ENCODE measurements around the gene PDE4D. TPM values are rescaled to one million over a fixed set of nuclear protein-coding genes. Genes with fewer than 3 reads are reported as not detected.
"Not testable (repeated sequence)": the region's sequence is repeated elsewhere in the genome, so short reads cannot be mapped to it uniquely, and the experiment has no call there.

Gene PDE4D
- polyA plus RNA-seq, 1 donor = 40.8 TPM

DNA sequence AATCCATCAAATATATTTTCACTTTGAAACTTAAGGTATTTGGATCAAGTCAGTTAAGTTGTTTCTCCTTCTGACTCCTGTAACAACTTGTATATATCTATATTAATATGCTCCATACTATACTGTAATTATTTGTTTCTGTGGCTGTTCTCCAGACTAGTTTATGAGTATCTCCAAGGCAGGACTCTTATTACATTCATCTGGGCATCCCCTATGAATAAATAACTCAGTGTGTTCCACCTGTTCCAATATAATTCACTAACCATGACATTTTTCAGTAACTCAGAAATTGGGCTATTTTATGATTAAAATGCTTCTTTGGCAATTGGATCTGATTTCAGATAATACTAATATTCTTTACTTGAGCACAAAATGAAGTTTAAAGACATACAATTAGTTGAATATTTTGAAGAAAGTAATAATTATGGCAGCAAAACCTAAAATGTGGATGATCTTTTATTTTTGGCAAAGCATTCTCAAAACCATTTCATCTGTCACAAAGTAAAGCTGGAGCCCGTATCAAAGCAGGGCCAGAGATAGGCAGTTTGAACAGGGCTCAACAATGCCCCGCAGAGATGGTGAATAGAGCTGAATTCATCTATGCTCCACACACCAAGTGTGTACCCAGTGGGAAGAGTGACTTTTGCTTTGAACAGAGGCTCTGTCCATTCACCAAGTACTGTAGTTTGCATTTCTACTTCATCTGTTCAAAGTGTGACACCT, 314.3 kb downstream of the PDE4D start:
- no peak for DNase-seq

DNA sequence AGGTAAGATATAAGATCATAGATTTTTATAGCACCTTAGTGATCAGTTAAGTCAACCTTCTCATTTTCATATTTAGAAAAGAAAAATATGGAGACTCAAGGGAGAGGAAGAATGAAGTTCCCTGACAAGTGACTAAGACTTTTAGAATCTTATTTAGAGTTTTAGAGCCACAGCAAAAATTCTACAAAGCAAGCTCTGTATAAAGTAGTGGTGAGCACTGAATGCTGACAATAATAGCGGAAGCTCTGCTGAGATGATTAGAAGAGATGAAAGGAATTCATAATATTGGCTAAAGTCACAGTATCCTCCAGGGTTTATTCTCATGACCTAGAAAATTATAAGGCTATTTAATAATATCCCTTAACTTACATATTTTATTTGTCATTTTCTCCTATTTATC, 316.0 kb downstream of the PDE4D start:
- no peak for DNase-seq

DNA sequence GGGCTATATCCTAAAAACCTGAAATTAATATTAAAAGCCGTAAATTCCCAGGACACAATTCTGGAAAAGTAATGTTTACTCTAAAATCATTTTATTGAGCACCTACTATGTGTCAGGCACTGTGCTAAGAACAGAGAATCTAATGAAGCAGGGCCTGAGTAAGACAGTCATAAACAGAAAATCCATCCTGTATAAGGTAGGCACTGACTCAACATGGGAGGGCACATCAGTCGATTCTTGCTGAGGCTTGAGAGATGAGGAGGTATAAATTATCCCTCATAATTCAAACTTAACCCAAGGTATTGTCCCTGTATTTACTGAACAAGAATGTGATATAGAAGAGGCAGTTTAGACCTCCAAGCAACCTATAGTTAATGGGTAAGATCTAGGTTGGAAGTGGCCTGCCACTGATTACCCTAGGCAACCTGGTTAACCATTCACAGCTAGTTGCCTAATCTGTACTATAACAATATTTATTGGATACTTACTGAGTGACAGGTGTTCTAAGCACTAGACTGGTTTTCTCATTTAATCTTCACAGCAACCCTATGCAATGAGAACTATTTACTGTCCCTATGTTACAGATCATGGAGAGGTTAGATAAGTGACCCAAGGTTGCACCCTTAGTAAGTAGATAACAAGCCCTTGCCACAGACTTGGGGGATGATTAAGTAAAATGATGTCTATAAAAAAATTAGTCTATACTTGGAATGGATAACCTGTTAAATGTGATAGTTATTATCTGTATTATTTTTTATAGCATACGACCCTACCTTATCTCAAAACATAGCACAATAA, 317.7 kb downstream of the PDE4D start:
- no peak for DNase-seq

DNA sequence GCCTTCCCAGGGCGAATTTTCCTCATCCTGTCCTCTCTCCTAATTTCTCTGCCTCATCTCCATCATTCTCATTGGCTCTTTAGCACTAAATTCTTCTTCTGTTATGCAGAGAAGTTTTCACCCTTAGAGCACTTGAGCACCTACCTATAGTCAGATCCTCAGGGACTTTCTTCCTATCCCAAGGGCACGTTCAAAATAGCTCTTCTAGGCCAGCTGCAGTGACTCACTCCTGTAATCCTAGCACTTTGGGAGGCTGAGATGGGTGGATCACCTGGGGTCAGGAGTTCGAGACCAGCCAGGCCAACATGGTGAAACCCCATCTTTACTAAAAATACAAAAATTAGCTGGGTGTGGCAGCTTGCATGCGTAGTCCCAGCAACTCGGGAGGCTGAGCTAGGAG, 320.0 kb downstream of the PDE4D start:
- not testable (repeated sequence) for DNase-seq

DNA sequence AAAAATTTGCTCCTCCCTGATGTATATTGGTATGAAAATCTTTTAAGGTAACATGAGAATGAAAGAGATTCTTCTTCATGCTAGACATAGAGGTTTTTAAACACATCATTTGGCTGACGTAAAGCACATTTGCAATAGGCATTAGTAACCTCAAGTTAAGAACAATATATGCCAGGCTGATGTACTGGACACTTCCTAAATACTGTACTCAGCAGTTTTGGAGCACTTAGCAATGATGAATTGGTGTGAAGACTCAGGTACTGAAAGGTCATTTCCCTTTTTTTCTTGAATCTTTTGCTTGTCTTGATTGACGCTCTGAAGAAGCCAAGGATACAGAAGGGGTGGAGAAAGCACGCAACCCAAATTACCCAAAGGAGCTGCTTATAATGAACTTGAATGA, 322.5 kb downstream of the PDE4D start:
- DNase-seq = no peak

DNA sequence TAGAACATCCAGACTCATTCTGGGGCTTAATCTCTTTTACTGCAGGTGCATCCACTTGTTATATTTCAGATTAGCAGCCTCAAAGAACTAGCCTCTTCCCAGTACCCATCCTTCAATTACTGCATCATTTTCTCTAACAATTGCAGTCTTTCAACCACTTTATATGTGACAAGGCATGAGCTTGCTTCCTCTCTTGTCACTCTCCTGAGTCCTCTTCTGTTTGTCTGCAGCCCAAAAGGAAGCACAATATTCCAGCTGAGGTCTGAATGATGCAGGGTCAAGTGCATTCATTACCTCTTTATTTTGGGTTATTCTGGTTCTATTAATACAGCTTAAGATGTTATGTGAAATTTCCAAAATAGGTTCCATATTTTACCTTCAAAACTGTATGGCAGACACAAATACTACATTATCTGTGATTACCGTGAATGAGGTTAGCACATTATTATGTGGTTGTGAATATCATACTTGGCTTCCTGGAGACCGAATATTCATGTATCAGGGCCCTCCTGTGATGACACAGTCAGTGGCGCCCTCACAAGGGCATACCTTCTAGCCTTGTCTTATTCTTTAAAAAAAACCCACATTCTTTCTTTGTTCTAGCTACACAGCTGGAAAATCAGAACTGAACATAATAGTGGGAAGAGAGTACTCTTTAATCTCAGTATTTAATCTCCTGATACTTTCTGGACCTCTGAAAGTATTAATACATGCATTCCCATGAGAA, 323.8 kb downstream of the PDE4D start:
- no peak for DNase-seq

DNA sequence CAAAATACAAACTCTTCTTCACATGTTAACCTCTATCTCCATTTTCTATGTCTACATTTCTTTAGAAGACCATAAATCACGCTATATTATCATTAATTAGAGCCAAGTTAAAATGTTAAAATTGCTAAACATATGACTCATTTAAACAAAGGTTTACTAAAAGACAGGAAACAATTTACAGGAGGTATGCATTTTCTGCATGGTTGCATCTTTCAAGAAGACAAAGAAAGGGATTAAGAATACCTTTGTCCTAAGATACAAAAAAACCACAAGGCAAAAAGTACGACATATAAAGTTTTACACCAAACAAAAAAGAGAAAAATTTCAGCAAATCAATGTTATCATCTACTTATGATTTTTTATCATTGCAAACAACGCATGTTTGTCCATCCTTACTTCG, 324.4 kb downstream of the PDE4D start:
- no peak for DNase-seq

DNA sequence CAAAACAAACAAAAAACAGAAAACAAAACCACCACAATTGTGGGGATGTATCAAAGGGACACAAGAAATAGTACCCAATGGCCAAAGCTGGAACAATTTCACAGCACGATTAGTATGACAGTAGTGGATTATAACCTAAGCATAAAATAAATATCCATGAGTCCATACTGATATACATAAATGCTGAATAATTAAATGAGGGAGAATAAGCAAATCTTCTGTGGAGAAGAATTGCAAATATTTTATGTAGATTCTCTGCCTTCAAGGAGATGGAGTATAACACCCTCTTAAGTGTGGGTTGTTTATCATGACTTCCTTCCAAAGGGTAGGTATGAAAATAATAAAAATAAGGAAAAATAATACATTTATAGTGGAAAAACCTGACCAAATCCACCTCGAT, 325.4 kb downstream of the PDE4D start:
- DNase-seq = no peak

DNA sequence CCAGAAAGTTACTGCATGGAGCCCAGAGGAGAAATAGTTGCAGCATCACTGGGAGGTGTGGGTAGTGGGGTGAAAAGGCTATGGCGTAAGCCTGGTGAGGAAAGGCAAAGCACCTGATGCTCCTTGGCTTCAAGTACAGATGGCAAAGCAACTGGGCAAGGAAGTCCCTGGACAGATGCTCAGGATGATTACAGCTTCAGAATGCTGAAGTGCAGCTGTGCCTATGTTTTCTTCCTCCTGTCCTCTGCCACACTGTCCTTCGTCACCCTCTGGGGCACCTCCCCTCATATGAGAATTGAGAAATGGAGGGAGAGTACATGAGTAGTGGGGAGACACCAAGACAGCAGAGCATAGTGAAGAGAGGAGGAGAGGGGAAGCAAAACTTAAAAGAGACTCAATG, 328.0 kb downstream of the PDE4D start:
- no peak for DNase-seq

DNA sequence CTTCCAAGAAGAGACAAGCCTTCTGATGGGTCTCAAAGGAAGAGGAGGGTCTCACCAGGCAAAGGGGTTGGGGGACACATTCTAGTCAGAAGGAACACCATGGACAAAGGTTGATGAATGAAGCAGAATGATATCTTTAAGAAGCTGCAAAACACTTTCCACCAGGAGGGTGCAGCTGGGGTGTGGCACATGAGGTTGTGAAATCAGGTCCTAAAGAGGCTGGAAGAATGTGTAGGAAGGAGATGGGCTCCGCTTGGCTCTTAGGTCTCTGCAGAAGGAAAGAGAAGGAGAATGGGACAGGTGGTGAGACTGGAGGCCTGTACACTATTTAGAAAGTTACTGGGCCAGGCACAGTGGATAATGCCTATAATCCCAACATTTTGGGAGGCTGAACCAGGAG, 328.6 kb downstream of the PDE4D start:
- no peak for DNase-seq

DNA sequence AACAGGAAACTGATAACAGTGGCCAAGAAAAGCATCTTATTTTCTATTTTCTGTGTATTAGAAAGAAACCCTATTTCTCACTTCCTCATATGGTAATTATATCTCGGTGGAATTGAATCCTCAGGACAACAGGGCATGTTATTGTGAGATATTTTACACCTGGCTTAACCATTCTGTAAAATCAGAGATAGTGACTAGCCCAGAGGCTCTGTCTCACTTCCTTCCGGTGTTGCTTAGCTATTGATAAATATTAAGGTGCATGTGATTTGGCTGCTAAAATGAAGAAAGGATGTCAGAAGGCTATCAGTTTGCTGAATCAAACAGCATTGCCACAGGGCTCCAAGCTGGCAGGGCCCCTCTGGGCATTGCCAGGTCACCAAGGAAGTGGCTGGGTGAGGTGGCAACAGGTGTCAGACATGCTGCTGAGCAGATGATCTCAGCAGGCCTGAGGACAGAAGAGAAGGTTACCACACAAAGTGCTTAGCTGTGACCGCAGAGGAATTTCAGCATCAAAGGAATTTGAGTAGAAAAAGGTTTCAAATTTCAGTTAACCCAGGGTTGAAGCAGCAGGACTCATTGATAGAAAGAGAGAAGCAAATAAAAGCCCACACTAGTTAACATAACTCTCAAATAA, 330.7 kb downstream of the PDE4D start:
- DNase-seq = no peak

DNA sequence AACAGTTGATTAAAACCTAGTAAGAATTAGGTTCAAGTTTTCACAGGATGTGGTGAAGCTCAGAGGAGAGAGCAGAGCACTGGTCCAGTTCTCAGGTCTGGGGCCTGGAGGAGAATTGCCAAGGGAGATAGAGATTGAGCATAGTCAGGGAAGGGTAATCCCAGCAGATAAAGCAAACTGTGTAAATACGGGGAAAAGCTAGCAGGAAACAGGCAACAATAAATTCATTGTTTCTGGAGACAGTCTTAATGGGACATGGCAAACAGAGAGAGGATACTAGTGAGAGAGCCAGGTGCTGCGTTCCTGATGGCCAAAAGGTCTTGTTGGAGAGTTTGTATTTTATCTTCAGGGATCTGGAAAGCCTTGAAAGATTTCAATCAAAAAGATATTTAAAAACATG, 333.0 kb downstream of the PDE4D start:
- DNase-seq = no peak

DNA sequence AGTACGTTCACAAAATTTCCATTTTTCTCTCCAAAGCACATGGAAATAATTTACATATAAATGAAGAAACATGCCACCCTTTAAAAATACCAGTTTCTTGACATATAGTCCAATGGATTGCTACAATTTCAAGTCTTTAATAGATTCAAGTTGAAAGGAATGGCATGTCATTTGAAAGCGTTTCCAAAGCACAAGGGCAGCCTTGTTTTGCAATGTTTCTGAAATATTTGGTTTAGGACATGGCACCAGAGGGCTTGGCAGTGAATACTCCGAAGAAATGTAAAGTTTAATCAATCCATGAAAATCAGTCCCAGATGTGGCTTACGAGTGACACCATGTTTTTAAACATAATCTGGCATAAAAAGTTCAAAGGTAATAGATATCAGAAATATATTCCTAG, 333.7 kb downstream of the PDE4D start:
- no peak for DNase-seq

DNA sequence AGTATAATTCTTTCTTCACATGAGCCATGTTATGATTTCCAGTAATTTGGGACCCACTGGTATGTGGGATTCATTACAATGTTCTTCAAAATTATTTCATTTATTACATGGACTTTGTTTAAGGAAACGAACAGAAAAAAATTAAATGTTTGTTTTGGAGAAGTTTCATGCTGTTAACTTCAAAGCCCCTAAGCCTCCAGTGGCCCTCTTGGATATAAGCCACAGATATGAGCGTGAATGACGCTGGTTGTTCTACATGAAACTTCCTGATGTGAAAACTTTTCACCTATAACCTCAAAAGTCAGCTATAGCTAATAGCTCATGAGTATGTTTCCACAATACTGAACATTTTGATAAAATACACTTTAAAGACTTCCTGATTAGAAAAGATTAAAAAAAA, 334.2 kb downstream of the PDE4D start:
- no peak for DNase-seq

DNA sequence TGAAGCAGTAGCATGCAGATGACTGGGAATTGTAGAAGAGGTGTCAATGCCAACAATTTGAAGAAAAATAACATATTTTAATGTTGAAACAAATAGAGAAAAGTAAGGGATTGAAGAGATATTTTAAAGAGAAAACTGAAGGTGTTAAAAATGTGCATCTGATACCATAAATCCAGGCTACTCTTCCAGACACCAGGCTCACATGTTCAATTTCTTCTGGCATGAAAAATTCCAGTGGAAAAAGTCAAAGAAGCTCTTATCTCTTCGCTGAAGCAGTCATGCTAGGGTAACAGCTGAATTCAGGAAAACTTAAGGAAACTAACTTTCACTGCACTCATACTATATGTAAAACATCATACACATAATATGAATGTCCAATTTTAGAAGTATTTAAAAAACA, 335.0 kb downstream of the PDE4D start:
- no peak for DNase-seq

DNA sequence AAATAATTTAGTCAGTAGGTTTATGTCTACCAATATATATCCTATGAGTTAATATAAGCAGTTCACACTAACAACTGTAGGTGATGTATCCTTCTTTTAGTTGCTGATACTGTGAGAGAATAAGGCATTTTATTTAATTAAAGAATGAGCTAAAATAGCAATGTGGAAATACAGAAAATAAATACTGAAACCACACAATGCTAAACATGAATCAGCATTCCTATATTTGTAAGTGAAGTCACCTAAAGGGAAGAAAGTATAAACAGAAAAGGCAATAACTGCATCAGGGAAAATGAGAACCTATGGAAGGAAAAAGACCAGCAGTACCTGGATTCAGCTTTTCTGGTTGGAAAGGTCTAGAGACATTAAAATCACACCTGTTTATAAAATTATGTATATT, 336.0 kb downstream of the PDE4D start:
- DNase-seq = no peak

DNA sequence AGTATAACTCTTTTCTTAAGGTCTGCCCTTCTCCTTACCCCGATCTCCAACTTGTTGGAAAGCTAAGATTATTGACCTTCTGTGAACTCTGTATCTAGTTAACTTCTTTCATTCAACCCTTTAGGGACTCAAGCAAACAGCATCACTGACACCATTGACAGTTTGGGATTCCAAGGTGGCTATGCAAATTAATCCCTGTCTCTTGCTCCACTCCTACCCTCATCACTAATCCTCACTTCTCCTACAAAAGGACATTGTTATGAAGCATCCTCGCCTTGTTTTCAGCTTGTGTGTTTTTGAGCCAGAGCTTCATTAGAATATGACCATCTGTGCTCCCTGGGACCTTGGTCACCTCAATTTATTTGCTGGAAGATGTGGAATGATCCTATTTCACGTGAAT, 337.9 kb downstream of the PDE4D start:
- DNase-seq = no peak

DNA sequence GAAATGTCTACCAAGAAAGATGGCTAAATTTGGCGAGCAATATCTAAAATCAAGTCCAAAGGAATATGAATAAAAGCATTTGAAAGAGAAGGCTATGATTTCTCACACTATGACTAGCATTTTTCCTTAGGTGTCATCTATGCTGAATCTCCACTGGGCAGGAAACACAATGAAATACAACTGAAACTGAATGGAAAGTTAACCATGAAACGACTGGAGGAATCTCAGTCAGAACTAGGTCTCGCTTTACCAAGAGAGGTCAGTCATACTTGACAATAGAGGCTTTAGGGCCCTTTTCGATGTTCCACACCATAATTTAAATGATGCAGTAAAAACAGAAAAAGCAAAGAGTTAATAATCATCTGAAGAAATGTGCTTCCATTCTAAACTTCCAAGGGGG, 339.0 kb downstream of the PDE4D start:
- no peak for DNase-seq

DNA sequence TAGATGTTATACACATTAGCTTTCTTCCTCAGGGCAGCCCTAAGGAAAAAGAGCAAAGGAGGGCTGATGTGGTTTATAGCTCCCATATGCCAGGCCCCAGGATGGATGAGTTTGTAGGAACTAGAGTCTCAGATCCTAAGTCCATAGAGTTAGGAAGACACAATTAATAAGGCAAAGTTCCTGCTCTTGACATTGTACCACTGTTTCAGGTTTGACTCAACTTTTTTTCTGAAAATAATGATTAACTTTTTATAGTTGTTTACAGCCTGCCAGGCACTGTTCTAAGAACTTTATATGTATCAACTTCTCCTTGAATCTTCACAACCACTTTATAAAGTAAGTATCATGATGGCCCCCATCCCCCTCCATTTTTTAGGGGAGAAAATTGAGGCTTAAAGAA, 339.5 kb downstream of the PDE4D start:
- no peak for DNase-seq

DNA sequence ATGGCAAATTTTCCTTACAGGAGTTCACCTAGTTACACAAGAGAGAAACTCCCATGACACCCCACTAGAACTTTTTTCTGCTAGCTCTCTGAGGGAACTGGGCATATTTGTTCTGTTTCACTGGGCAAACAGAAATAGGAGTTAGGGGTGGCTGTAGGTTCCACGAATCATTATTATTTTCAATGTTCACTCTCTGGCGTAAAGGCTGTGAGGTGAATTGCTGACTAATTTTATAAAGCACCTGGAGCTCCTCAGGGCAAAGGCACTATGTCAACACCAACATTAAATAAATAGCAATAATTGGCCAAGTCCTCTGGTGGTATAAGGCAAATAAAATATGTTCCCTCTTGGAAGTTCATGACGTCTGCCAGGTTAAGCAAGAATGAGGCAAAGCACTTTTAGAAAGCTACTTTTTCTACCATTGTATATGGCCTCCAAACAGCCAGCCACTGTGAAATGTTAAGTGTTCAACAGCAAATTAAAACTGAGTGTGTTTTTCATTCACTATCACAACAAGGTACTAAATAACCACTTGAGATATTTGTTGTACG, 344.6 kb downstream of the PDE4D start:
- no peak for DNase-seq

DNA sequence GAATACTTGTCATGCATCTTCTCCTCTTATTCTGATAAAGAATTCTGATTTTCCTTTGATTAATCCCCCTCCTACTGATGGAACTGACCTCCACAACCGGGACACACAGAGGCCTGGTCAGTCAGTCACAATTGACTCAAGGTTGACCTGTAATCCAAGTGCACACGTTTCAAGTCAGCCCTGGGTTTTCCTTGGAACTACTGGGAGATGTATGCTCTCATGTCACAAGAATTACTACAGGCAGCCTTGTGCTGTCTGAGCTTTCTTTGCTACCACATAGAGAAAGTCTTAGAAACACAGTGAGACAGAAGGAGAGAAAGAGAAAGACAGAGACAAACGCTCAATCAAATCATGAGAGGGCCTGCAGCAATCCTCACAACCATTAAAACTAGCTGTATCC, 345.8 kb downstream of the PDE4D start:
- no peak for DNase-seq

DNA sequence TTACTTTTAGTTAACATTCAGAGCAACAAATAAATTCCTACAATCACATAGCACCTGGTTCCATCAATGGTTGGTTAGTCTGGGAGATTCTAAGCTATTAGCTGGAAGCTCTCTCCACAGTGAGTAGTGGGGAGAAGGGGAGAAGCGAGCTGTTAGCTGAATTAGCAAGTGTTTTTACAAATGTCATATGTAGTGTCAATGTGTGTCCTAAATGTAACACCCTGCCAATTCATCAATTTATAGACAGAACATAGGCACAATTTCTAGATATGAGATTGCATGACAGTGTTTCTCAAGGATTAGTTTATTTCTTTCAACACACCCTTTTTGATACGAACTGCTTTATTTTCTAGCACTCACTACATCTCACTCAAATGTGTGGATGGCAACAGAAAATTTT, 349.0 kb downstream of the PDE4D start:
- no peak for DNase-seq

All from hindlimb muscle (tissue), 1 donor.